Astrocyte of the spinal cord (primary cell): ENCODE measurements around the gene HNRNPK.
A peak's percentile ranks its signal among the peaks of the same experiment; 100 is the strongest.

Source experiments
- DNase-seq: peaks from one replicate; pipeline ENCODE4 v3.0.0; 2011; ENCODE audit warnings: low read depth, low spot score
- H3K4me3 ChIP-seq: 2 replicates; pipeline ENCODE4 v1.5.1; 2011; ENCODE audit warnings: low read depth, mild to moderate bottlenecking, low read length, moderate library complexity
- CTCF ChIP-seq: IDR thresholded peaks from 2 replicates; pipeline ENCODE4 v1.5.1; 2012; ENCODE audit warnings: low read depth, mild to moderate bottlenecking, low read length, inconsistent platforms
- in situ Hi-C: cut with HindIII; loops from 2 replicates; pipeline ENCODE4 v1.10.0; 2017; ENCODE audit warnings: low sequenced_read_pairs

HNRNPK gene

GRCh38 chr9:83940590-83941303 is 39.3 kb downstream of the HNRNPK start:
- no peak overlapping the region for H3K4me3 ChIP-seq
- no peak for TF ChIP-seq CTCF
- in situ Hi-C loops = loop anchor here (25.0 kb wide), 1 partner anchor 322 kb away; no protein-coding TSS in a partner anchor
- DNase-seq = no peak

DNA sequence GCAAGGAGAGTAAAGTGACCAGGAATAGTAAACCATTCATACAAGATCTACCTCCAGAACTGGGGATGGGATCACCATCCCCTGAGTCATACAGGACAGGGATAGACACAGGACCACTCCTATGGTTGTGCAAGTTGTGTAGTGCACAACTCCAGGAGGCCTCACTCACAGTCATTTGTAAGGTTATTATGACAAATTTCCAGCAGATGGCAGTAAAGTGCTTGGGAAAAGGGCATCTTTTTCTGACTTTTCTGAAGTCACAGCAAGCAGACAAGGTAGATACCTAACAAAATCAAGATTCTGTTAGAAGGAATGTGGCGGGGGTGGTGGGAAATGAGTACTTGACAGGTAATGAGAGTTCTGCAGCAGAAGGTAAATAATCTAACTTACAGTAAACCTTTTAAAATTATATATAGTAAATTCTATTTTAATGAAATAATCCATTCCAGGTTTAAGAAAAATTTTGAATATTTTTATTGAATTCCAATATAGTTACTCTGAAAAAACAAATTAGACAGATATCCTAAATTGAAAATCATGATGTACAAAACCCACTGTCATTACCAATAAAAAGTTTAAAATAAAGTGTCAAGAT is 42.1 kb downstream of the HNRNPK start:
- H3K4me3 ChIP-seq = no peak overlapping the region
- in situ Hi-C loops = loop anchor here (25.0 kb wide), 1 partner anchor 324 kb away; no protein-coding TSS in a partner anchor
- peak; percentile 67 for DNase-seq
- TF ChIP-seq CTCF = peak; percentile 49

GRCh38 chr9:83936523-83936922 is 43.5 kb downstream of the HNRNPK start:
- no peak for DNase-seq
- TF ChIP-seq CTCF = no peak
- in situ Hi-C loops = loop anchor here (25.0 kb wide), 1 partner anchor 326 kb away; no protein-coding TSS in a partner anchor
- no peak overlapping the region for H3K4me3 ChIP-seq

DNA sequence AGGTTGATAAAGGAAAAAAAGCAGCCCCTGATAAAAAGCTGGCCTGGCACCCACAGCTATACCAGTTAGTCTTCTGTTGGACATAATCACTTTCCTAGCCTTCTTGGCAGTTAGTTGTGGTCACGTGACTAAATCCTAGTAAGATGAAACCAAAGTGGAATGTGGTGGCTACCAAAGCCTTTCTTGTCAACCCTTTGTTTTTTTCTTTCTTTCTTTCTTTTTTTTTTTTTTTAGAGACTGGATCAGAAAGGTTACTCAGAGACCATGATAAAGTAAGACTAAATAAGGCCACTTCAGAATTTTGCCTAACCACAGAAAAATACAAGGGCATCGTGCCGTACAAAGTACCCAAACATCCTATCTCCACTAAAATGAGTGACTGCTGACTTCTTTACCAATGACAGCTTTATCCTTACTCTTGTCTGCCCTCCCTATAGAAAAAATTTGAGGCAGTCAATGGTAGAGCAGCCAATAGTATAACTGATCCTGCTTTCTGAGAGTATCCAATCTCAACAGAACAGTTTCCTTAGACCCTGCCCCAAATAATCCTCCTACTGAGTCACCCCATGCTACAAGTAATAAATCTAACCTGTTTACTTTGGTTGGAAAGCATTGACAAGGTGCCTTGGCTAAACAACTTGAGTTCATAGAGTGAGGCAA is 44.6 kb downstream of the HNRNPK start:
- DNase-seq = peak; percentile 85
- in situ Hi-C loops = loop anchor here (25.0 kb wide), 1 partner anchor 327 kb away; no protein-coding TSS in a partner anchor

DNA sequence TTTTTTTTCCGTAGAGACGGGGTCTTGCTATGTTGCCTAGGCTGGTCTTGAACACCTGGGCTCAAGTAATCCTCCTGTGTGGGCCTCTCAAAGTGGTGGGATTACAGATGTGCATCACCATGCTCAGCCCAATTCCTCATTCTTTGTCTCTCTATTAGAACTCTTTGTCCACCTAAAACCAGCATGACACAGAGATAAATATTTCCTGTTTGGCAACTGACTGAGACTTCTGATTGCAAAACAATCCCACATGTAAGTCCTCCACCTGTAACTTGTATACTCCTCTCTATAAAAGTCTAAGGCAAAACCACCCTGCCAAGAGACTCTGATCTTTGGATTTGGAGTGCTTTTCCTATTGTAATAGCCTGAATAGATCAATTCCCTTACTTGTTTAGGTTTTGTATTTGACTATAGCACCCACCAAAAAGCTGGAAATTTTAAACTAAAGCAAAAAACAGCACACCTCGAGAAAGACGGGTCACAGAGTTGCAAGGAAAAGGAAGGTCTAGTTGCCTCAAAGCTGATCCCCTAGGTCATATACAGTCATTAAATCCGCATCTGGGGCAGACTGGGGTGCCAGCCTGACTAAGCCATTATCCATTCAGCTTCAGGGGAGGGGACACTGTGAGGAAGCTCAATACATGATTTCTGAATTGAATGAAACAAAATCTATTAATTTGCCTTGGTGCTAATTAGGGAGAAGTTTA is 45.3 kb downstream of the HNRNPK start:
- H3K4me3 ChIP-seq = no peak overlapping the region
- in situ Hi-C loops = loop anchor here (25.0 kb wide), 1 partner anchor 328 kb away; no protein-coding TSS in a partner anchor
- no peak for TF ChIP-seq CTCF
- DNase-seq = peak; percentile 46

More for the DNA sequence above, 44.6 kb downstream of the HNRNPK start:
- H3K4me3 ChIP-seq = no peak overlapping the region
- no peak for TF ChIP-seq CTCF

DNA sequence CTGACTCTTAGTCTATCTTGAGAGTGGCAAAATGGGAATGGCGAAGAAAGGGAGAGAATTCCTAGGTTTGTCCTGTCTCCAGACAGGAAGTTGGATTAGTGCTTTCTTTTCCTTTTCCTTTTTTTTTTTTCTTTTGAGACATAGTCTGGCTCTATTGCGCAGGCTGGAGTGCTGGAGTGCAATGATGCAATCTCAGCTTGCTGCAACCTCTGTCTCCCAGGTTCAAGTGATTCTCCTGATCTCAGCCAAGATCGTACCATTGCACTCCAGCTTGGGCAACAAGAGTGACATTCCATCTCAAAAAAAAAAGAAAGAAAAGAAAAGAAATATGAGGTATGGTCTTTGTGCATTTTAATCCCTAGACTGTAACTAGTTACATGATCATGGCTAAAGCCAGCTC is 46.2 kb downstream of the HNRNPK start:
- TF ChIP-seq CTCF = no peak
- in situ Hi-C loops = loop anchor here (25.0 kb wide), 1 partner anchor 329 kb away; no protein-coding TSS in a partner anchor
- no peak overlapping the region for H3K4me3 ChIP-seq
- DNase-seq = no peak
